Measurements from ENCODE around the gene NCOA7.

The NCOA7 gene

DNA sequence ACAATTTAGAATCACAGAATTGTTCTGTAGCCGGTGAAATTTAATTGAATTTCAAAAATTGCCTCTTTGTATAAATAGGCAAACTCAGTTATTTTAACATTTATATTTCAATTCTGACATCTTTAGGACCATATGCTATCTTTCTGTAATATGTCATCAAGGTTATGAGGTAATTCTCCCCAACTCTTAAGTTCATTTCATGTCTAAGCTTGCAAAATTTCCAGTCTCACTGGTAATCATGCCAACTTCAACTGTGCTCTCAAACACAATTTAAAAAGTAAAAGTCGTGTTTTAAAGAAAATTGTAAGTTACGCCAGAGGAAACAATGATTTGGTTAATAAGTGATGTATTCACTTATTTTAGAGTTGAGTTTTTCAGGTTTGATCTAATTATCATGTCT, 1.4 kb downstream of the NCOA7 start:
- TF ChIP-seq, protein P1, sequence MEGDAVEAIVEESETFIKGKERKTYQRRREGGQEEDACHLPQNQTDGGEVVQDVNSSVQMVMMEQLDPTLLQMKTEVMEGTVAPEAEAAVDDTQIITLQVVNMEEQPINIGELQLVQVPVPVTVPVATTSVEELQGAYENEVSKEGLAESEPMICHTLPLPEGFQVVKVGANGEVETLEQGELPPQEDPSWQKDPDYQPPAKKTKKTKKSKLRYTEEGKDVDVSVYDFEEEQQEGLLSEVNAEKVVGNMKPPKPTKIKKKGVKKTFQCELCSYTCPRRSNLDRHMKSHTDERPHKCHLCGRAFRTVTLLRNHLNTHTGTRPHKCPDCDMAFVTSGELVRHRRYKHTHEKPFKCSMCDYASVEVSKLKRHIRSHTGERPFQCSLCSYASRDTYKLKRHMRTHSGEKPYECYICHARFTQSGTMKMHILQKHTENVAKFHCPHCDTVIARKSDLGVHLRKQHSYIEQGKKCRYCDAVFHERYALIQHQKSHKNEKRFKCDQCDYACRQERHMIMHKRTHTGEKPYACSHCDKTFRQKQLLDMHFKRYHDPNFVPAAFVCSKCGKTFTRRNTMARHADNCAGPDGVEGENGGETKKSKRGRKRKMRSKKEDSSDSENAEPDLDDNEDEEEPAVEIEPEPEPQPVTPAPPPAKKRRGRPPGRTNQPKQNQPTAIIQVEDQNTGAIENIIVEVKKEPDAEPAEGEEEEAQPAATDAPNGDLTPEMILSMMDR (IDR thresholded peaks at IDR 0.05; ENCODE audit: low read length, missing control alignments), result no peak
- peak overlapping the region; percentile 85 for H3K4me3 ChIP-seq (replicated peaks; ENCODE audit: low read depth, low read length)

DNA sequence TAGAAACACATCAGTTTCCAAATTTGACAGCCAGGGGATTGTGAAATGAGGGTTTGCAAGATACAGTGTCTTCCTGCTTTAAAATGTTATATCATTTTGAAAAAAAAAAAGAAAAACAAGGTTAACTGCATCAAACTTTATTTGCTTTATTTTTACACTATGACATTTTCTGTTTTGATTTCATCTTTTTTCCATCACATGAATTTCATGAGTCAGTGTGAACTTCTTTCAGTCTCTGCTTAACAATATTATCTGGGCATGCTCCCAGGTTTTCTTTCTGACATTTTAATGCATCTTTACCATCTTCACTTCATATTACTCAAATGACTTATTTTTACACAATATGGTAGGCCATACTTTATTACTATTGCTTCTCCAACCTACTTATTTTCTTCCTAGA, 1.9 kb downstream of the NCOA7 start:
- peak; percentile 62 for DNase-seq (ENCODE audit: low read depth)
- TF ChIP-seq, protein P1 (IDR thresholded peaks at IDR 0.05; ENCODE audit: low read length, missing control alignments), result no peak
- peak overlapping the region; percentile 85 for H3K4me3 ChIP-seq (replicated peaks; ENCODE audit: low read depth, low read length)

More for the DNA sequence above, 1.4 kb downstream of the NCOA7 start:
- no peak for DNase-seq (ENCODE audit: low read depth)

DNA sequence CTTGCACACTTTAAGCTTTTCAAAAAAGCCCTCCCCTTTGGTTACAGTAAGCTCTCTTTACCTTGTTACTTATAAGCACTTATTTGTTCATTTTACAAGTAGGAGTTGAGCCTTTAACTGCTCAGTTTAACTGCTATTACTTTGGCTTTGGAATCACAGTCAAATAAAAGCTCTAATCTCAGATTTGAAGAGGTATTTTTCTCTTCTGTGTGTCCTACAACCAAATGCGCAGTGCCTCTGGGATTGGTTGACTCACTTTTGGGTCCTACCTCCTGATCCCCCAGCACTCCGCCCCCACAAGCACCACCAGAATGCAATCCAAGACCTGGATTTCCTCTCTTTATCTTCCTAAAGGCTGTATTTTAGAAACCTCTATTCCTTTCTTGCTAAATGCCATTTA, 2.5 kb downstream of the NCOA7 start:
- DNase-seq (ENCODE audit: low read depth), result peak; percentile 58
- peak overlapping the region; percentile 85 for H3K4me3 ChIP-seq (replicated peaks; ENCODE audit: low read depth, low read length)
- TF ChIP-seq, protein P1 (IDR thresholded peaks at IDR 0.05; ENCODE audit: low read length, missing control alignments), result no peak

DNA sequence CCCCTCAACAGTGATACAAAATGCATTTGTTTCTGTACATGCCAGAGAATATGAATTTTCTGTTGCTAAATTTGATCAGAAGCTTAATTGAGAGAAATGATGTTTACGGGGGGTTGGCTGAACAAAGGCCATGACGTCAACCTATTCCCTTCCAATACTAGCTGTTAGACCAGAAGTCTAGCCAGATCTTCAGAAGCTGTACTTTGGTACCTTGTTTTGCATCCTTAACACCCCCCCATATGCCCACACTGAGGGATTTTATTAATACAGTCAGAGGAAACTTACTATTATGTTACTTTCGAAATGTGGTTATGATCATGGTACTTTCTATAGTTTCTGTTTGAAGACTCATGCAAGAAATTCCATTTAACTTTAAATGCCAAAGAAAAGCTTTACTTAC, 3.1 kb downstream of the NCOA7 start:
- no peak for DNase-seq (ENCODE audit: low read depth)
- peak overlapping the region; percentile 85 for H3K4me3 ChIP-seq (replicated peaks; ENCODE audit: low read depth, low read length)
- TF ChIP-seq, protein P1 (IDR thresholded peaks at IDR 0.05; ENCODE audit: low read length, missing control alignments), result no peak

DNA sequence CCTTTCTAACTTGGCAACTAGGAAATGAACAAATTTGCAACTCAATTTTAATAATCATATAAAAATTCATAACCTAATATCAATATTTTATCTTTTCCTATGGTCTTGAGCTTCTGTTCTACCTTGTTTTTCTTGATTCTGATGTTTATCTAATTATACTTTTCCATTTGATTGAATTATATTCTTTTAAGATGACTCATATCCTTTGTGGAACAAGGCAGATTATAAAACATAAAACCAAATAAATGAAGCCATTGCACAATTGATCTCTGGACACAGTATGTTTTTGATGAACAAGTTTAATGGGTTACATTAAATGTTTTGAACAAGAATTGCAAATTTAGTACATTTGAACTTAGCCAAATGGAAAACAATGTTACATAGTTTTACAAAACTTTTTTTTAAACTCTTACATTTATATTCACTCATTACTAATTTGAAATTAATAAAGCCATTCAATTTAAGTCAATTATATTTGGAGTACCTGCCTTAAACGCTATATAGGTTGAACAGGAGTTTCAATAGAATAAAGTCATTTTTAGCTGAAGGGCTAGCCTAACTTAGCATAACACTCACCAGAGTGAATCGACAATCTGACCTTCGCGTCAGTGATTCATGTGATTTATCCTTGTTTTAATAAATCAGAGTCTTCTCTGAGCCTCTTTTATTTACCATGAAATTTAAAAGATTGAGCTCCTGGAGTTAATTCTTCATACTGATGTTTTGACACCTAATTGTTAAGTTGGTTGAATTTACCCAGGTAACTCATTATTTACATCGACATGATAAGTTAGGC, 3.8 kb downstream of the NCOA7 start:
- peak; percentile 57 for DNase-seq (ENCODE audit: low read depth)
- H3K4me3 ChIP-seq (replicated peaks; ENCODE audit: low read depth, low read length), result peak overlapping the region; percentile 85
- TF ChIP-seq, protein P1 (IDR thresholded peaks at IDR 0.05; ENCODE audit: low read length, missing control alignments), result no peak

DNA sequence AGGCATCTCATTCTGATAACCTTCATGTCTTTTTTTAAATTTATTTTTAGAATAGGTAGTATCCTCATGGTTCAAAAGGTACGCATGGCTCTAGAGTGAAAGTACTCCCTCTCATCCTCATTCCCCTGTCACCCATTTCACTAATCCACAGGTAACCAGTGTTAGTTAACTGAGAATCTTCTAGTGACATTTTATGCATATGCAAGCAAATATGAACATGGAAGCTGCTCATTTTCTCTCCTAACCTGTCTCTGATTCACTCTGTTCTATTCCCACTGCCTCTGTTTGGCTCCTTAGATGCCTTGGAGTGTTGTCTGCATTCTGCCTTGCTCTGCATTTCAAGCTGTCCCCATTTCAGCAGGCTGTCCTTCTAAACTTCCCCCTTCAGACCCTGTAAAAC, 4.5 kb downstream of the NCOA7 start:
- TF ChIP-seq, protein P1 (IDR thresholded peaks at IDR 0.05; ENCODE audit: low read length, missing control alignments), result no peak
- H3K4me3 ChIP-seq (replicated peaks; ENCODE audit: low read depth, low read length), result no peak overlapping the region
- DNase-seq (ENCODE audit: low read depth), result no peak
